Measurements from ENCODE around the gene EXOC3L1. TPM values are rescaled to one million over a fixed set of nuclear protein-coding genes. Genes with fewer than 3 reads are reported as not detected.

Gene EXOC3L1
- total RNA-seq, 1 experiment from 2014 or later, result not detected

DNA sequence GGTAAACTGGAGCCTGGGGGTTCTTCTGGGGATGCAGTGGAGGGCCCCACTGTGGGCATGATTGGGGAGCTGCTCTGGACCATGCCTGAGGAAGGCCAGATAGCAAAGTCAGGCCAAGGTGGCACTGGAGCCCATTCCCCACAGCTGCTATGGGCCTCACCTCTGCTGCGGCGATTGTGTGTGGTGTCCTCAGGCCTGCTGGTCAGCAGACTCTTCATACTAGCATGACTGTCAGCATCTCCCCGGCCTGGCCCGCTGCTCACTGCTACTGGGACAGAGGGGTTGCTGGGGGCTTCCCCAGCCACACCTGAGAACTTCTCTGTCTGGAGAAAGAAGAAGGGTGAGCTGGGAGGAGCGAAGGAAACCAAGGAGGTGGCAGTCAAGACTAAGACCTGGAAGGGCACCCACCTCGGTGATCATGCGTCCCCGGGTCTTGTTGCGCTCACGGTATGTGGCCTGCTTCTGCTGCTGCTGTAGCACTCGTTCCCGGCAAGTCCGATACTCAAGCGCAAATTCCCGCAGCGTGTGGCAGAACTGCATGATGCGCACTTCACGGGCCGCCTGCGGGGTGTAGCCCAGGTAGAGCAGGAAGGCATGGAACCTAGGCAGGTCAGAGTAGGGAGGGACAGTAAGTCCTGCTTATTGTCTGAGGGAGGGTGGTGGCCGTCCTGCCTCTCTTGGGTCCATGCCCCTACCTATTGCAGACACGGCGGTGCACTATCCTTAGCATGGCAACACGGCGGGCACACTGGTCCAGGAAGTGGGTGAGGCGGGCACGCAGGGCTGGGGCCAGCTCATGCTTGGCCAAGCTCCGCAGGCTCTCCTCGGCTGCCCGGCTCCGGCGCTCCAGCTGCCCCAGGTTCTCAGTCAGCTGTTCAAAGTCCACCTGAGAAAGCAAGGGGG, 40.2 kb upstream of the EXOC3L1 start:
- ChIA-PET POLR2A (ENCODE audit: unreplicated experiment) (no interaction called here), CTCF (no interaction called here)
- TF ChIP-seq EZH2 (IDR thresholded peaks at IDR 0.05; ENCODE audit: low read length, unreplicated experiment) (no peak), EZH2phosphoT487 (IDR thresholded peaks at IDR 0.05; ENCODE audit: borderline replicate concordance, low read length) (no peak)
- TF ChIP-seq, protein P1, sequence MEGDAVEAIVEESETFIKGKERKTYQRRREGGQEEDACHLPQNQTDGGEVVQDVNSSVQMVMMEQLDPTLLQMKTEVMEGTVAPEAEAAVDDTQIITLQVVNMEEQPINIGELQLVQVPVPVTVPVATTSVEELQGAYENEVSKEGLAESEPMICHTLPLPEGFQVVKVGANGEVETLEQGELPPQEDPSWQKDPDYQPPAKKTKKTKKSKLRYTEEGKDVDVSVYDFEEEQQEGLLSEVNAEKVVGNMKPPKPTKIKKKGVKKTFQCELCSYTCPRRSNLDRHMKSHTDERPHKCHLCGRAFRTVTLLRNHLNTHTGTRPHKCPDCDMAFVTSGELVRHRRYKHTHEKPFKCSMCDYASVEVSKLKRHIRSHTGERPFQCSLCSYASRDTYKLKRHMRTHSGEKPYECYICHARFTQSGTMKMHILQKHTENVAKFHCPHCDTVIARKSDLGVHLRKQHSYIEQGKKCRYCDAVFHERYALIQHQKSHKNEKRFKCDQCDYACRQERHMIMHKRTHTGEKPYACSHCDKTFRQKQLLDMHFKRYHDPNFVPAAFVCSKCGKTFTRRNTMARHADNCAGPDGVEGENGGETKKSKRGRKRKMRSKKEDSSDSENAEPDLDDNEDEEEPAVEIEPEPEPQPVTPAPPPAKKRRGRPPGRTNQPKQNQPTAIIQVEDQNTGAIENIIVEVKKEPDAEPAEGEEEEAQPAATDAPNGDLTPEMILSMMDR (conservative IDR thresholded peaks at IDR 0.05; ENCODE audit: low read depth, low read length), result no peak
- DNase-seq, result no peak
- H3K9me3 ChIP-seq (ENCODE audit: low read length), result no peaks in the 10 kb centered on the region
- no peak for ATAC-seq
- intact Hi-C loops (cut with micrococcal nuclease), result no loop called here
- no peaks in the 10 kb centered on the region for H3K9me2 ChIP-seq (replicated peaks; ENCODE audit: low read length)
- H3K79me2 ChIP-seq (ENCODE audit: low read length), result peaks cover 19% of the 10 kb centered on the region
- H3K4me2 ChIP-seq (ENCODE audit: low read length), result no peak overlapping the region
- no peak overlapping the region for H3K27ac ChIP-seq (ENCODE audit: low read length)
- no peak overlapping the region for H2AFZ ChIP-seq (ENCODE audit: low read length)
- H3F3A ChIP-seq (ENCODE audit: low read length, unreplicated experiment), result no peaks in the 10 kb centered on the region
- H3K9ac ChIP-seq (ENCODE audit: low read length), result no peak overlapping the region
- peaks cover 18% of the 10 kb centered on the region; the same call in 1 of the 2 replicates for H3K36me3 ChIP-seq (ENCODE audit: low read depth, low read length)
- no peaks in the 10 kb centered on the region for H4K20me1 ChIP-seq (ENCODE audit: low read length)
- no TSS peak for BruUV-seq (replicated peaks)
- no peak overlapping the region for H3K4me3 ChIP-seq (ENCODE audit: low read length)
- H3K27me3 ChIP-seq (ENCODE audit: low read length), result no peaks in the 10 kb centered on the region
- peaks cover 12% of the 10 kb centered on the region; the same call in 1 of the 2 replicates for H3K4me1 ChIP-seq (ENCODE audit: insufficient read depth, low read length)

DNA sequence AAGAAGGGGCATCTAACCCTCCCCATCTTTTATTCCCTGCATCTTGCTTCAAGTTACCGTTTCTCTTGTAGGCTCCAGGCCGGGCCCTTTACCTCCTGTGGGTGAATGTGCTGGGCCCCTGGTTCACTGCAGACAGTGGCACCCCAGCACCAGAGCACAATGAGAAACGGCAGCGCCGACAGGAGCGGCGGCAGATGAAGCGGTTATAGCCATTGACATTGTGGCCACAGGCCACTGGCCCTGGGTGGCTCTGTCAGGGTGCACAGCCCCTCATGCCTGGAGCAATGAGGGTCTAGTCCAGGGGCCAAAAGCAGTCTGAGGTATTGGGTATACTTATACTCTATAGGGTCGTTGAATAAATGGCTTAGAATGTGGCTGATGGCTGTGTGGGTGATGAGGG, 39.0 kb upstream of the EXOC3L1 start:
- Histone ChIP-seq H3K27me3 (ENCODE audit: low read length) (no peaks in the 10 kb centered on the region), H3K27ac (ENCODE audit: low read length) (no peak overlapping the region), H2AFZ (ENCODE audit: low read length) (no peak overlapping the region), H3K9ac (ENCODE audit: low read length) (no peak overlapping the region), H3K4me3 (ENCODE audit: low read length) (no peak overlapping the region), H3K79me2 (ENCODE audit: low read length) (peaks cover 19% of the 10 kb centered on the region), H3K9me3 (ENCODE audit: low read length) (no peaks in the 10 kb centered on the region), H3F3A (ENCODE audit: low read length, unreplicated experiment) (no peaks in the 10 kb centered on the region), H4K20me1 (ENCODE audit: low read length) (no peaks in the 10 kb centered on the region), H3K4me1 (ENCODE audit: insufficient read depth, low read length) (peaks cover 12% of the 10 kb centered on the region; the same call in 1 of the 2 replicates), H3K9me2 (replicated peaks; ENCODE audit: low read length) (no peaks in the 10 kb centered on the region), H3K36me3 (ENCODE audit: low read depth, low read length) (peaks cover 18% of the 10 kb centered on the region; the same call in 1 of the 2 replicates), H3K4me2 (ENCODE audit: low read length) (no peak overlapping the region)
- TF ChIP-seq EZH2 (IDR thresholded peaks at IDR 0.05; ENCODE audit: low read length, unreplicated experiment) (no peak), EZH2phosphoT487 (IDR thresholded peaks at IDR 0.05; ENCODE audit: borderline replicate concordance, low read length) (no peak)
- TF ChIP-seq, protein P1 (conservative IDR thresholded peaks at IDR 0.05; ENCODE audit: low read depth, low read length), result no peak
- ATAC-seq (no peak), DNase-seq (no peak)
- ChIA-PET CTCF (no interaction called here), POLR2A (ENCODE audit: unreplicated experiment) (no interaction called here)
- intact Hi-C loops (cut with micrococcal nuclease), result no loop called here
- BruUV-seq (replicated peaks), result no TSS peak
